ENCODE measurements around the gene TEN1.

DNA sequence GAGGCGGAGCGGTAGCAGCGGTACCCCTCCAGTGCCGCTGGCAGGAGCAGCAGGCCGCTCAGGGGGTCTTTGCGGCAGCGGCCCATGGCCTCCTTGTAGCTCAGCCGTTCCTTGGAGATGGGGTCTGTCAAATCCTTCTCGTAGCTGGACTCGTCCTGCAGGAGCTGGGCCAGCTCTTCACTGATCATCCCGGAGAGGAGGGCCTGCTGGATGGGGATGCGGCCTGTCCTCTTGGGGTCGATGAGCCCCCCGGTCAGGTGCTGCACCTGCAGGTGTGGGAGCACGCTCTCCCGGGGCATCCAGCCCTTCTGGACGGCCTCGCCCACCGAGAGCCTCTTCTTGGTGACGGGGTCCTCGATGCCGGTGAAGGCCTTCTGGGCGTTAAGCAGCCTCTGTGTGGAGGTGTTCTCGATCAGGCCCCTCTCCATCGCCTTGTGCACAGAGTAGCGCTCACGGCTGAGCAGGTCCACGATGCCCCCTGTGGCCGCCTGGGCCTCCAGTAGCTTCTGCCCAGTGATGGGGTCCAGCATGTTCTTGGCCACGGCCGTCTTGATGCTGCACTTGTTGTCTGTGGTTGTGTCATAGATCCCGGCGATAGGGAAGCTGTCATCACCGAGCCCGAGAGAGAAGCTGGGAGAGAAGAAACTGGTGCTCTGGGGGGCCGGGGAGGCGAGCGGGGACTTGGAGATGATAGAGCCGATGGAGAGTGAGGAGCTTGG lies 28.2 kb downstream of the TEN1 start:
- no peak for TF ChIP-seq POLR2A (IDR thresholded peaks at IDR 0.05; ENCODE audit: low read length)
- TF ChIP-seq GATA1 (IDR thresholded peaks at IDR 0.05; ENCODE audit: low read depth, low read length) = no peak
